GM12864 (cell line): ENCODE results near the gene ILDR1.

Experiments used
- DNase-seq: peaks from one replicate; pipeline ENCODE4 v3.0.0-alpha.2; 2011; ENCODE audit warnings: low read depth
- H3K4me3 ChIP-seq: 2 replicates; pipeline ENCODE4 v1.5.1; 2011; ENCODE audit warnings: mild to moderate bottlenecking, low read depth, low read length, control low read depth
- TF ChIP-seq, protein P1 (sequence below): IDR thresholded peaks from 2 replicates; pipeline ENCODE4 v1.5.1; 2011; ENCODE audit warnings: low read depth, mild to moderate bottlenecking, moderate library complexity, low read length, control low read depth, inconsistent platforms; ENCODE audit errors: missing control alignments

ILDR1 gene

GRCh38 chr3:122021811-122022401 is at the start of gene ILDR1:
ILDR1 (minus strand) TSS chr3:122022247; CDS start chr3:122022077, 170 bp downstream.
- TF ChIP-seq, protein P1, sequence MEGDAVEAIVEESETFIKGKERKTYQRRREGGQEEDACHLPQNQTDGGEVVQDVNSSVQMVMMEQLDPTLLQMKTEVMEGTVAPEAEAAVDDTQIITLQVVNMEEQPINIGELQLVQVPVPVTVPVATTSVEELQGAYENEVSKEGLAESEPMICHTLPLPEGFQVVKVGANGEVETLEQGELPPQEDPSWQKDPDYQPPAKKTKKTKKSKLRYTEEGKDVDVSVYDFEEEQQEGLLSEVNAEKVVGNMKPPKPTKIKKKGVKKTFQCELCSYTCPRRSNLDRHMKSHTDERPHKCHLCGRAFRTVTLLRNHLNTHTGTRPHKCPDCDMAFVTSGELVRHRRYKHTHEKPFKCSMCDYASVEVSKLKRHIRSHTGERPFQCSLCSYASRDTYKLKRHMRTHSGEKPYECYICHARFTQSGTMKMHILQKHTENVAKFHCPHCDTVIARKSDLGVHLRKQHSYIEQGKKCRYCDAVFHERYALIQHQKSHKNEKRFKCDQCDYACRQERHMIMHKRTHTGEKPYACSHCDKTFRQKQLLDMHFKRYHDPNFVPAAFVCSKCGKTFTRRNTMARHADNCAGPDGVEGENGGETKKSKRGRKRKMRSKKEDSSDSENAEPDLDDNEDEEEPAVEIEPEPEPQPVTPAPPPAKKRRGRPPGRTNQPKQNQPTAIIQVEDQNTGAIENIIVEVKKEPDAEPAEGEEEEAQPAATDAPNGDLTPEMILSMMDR = no peak
- H3K4me3 ChIP-seq = peak within 1 kb of the TSS; percentile 64
- DNase-seq = no peak

DNA sequence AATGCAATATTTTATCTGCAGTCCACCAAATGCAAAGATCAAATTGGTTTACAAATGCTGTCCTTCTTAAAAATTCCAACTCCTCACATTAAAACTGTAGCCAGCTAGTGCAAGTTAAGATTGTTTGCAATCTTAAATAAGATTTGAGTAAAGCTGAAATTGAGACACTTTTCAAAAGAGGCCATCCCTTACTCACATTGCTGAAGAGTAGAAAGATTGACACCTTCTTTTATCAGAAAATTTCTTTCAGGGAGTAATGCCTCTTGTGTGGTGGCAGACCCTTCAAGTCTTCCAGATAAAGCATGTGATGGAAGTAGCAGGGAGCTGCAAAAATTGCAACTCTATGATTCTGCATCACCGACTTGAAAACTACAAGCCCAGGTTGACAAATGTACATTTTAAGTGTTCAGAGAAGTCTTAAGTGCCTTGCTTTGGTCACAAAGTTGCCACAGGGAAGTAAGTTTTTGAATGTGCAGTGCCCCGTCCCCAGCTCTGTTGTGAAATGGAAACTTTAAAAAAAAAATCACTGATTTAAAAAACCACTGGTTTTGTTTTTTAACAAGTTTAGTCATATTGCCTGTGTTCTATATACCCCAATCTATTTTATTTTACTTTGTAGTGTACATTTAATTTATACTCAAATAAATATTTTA is 45.7 kb upstream of the ILDR1 start:
- no peak overlapping the region; the same call in 1 of the 2 replicates for H3K4me3 ChIP-seq
- no peak for DNase-seq
- TF ChIP-seq, protein P1 = no peak

DNA sequence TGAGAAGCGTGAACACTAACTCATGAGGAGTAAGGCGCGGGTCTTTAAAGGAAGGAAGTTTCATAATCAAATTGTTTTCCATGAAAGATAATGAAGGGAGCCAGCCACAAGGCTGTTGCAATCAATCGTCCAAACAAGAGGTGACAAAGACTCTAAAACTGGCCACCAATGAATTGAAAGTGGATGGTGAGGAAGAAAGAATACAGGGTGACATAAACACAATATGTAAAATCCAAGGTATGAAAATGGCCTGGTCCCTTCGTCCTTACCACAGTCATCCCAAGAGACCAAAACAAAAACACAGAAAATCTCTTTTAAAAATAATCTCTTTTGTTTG is 45.1 kb upstream of the ILDR1 start:
- peak overlapping the region; percentile 28; the same call in 1 of the 2 replicates for H3K4me3 ChIP-seq
- DNase-seq = no peak
- TF ChIP-seq, protein P1 = no peak

- TF ChIP-seq, protein P1 = no peak
- no peak for DNase-seq
- peak overlapping the region; percentile 28 for H3K4me3 ChIP-seq
Observed at GRCh38 chr3:122066331-122067213, 44.5 kb upstream of the ILDR1 start.

DNA sequence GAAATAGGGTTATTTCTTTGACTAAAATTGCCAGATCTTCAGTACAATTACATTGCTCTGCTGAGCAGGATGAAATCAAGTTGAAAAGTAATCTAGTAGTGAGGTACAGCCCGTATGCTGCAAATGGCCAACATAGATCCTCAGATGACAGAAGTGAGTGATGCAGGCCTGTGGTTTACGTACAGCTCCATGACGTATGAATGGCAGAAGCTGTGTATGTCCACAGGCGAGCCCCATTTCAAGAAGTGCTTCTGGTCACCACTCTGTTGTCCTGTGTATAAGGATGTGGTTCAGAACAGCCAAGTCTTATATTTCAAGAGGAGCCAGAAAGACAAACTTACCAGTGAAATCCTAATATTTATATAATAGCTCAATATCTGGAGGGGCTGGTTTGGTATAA is 42.3 kb upstream of the ILDR1 start:
- TF ChIP-seq, protein P1 = no peak
- H3K4me3 ChIP-seq = no peak overlapping the region
- no peak for DNase-seq

DNA sequence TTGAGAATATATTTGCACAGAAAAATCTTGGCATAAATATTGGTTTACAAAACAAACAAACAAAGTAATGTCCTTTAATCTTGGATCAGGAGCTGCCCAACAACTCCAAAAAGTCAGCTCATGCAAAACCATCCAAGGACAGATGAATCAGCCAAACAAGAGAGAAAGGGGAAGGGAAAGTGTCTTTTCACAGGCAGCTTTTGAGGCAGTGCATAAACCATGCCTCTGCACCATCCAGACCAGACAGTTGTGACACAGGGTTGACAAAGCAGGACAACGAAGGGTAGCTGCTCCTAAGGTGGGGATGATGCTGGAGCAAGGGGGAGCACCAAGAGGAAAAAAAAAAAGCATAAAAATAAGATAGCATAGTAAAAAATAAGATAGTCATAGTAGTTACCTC is 41.9 kb upstream of the ILDR1 start:
- TF ChIP-seq, protein P1 = no peak
- H3K4me3 ChIP-seq = no peak overlapping the region; the same call in 1 of the 2 replicates
- DNase-seq = no peak
